ENCODE measurements around the gene BLNK. TPM values are rescaled to one million over a fixed set of nuclear protein-coding genes. Genes with fewer than 3 reads are reported as not detected.

The BLNK gene
- polyA plus RNA-seq, 2 of the 4 experiments (the other 2 are of a cell fraction) = not detected

- DNase-seq (ENCODE audit: low read depth in 1 of 2, low spot score in 1 of 2) = no peak
- no peak for ATAC-seq
- Histone ChIP-seq H3K9me3 (no peaks in the 10 kb centered on the region), H3K4me2 (no peak overlapping the region), H3K27ac (no peak overlapping the region), H3K4me3 (no peak overlapping the region), H3K4me1 (no peaks in the 10 kb centered on the region)
- ChIA-PET CTCF (interaction anchor here (0.9 kb wide), 1 partner anchor 12 kb away, joined by 3 read pairs; no protein-coding TSS in a partner anchor), POLR2A (no interaction called here)
- FAIRE-seq = no peak
- TF ChIP-seq ZFP36 (IDR thresholded peaks at IDR 0.05; ENCODE audit: borderline replicate concordance, partially characterized antibody) (no peak), CEBPB (IDR thresholded peaks at IDR 0.05) (no peak), BHLHE40 (IDR thresholded peaks at IDR 0.05; ENCODE audit: low read depth, low read length) (no peak), CHD2 (IDR thresholded peaks at IDR 0.05; ENCODE audit: low read length, partially characterized antibody) (no peak)
- WGBS (ENCODE audit: missing lambda C conversion rate) = 20% methylated on average over 5 of the region's 5 CpGs
Observed at GRCh38 chr10:96216775-96217174, 54.6 kb downstream of the BLNK start.

- Histone ChIP-seq H3K4me3 (no peak overlapping the region), H3K27ac (no peak overlapping the region), H3K4me1 (no peaks in the 10 kb centered on the region), H3K4me2 (no peak overlapping the region), H3K9me3 (no peaks in the 10 kb centered on the region)
- WGBS (ENCODE audit: missing lambda C conversion rate) = 78% methylated on average over 1 of the region's 1 CpG
- FAIRE-seq = no peak
- ChIA-PET CTCF (interaction anchor here (0.5 to 2.4 kb wide), 3 partner anchors 15 to 34 kb away, joined by 3 to 18 read pairs (median 3); no protein-coding TSS in a partner anchor), POLR2A (no interaction called here)
- no peak for ATAC-seq
- no peak for DNase-seq (ENCODE audit: low read depth in 1 of 2, low spot score in 1 of 2)
- TF ChIP-seq CBX8 (IDR thresholded peaks at IDR 0.05) (no peak), HOXA7 (CRISPR knock-in tag; IDR thresholded peaks at IDR 0.05) (no peak), HOXB13 (CRISPR knock-in tag; IDR thresholded peaks at IDR 0.05; ENCODE audit: low read depth) (no peak), REST (IDR thresholded peaks at IDR 0.05) (no peak), MAZ (IDR thresholded peaks at IDR 0.05; ENCODE audit: borderline replicate concordance, low read depth, low read length) (no peak), CBX2 (IDR thresholded peaks at IDR 0.05; ENCODE audit: borderline replicate concordance, low read depth) (no peak), KDM1A (IDR thresholded peaks at IDR 0.05; ENCODE audit: low read depth) (no peak)
Observed at GRCh38 chr10:96212911-96213310, 58.5 kb downstream of the BLNK start.

GRCh38 chr10:96211764-96212163, 59.6 kb downstream of the BLNK start:
- ChIA-PET POLR2A (no interaction called here), CTCF (no interaction called here)
- no peak overlapping the region for H3K4me3 ChIP-seq
- TF ChIP-seq KDM1A (IDR thresholded peaks at IDR 0.05; ENCODE audit: low read depth) (no peak), ATOH8 (CRISPR knock-in tag; IDR thresholded peaks at IDR 0.05; ENCODE audit: low read depth) (no peak)
- H3K27ac ChIP-seq = no peak overlapping the region
- no peaks in the 10 kb centered on the region for H3K9me3 ChIP-seq
- H3K4me2 ChIP-seq = no peak overlapping the region
- no peak for DNase-seq (ENCODE audit: low read depth in 1 of 2, low spot score in 1 of 2)
- FAIRE-seq = no peak
- ATAC-seq = no peak
- H3K4me1 ChIP-seq = no peaks in the 10 kb centered on the region

- no peaks in the 10 kb centered on the region for H3K4me1 ChIP-seq
- POLR2A ChIA-PET = no interaction called here
- WGBS (ENCODE audit: missing lambda C conversion rate) = 40% methylated on average over 5 of the region's 5 CpGs
- ATAC-seq (no peak), DNase-seq (ENCODE audit: low read depth in 1 of 2, low spot score in 1 of 2) (no peak), FAIRE-seq (no peak)
- H3K9me3 ChIP-seq = no peaks in the 10 kb centered on the region
- H3K4me3 ChIP-seq = no peak overlapping the region
- H3K4me2 ChIP-seq = no peak overlapping the region
- TF ChIP-seq USF2 (IDR thresholded peaks at IDR 0.05) (no peak), FOSB (CRISPR knock-in tag; IDR thresholded peaks at IDR 0.05) (no peak), BHLHE40 (IDR thresholded peaks at IDR 0.05; ENCODE audit: low read depth, low read length) (no peak), ZC3H11A (IDR thresholded peaks at IDR 0.05) (no peak), ESRRA (IDR thresholded peaks at IDR 0.05; ENCODE audit: borderline replicate concordance, low read length) (no peak), GATA3 (IDR thresholded peaks at IDR 0.05; ENCODE audit: borderline replicate concordance) (no peak), HES2 (IDR thresholded peaks at IDR 0.05) (no peak), SREBF2 (IDR thresholded peaks at IDR 0.05) (no peak)
- no peak overlapping the region for H3K27ac ChIP-seq
- CTCF ChIA-PET = interaction anchor here (2.1 kb wide), 1 partner anchor 21 kb away, joined by 9 read pairs; no protein-coding TSS in a partner anchor
Observed at GRCh38 chr10:96208946-96209345, 62.4 kb downstream of the BLNK start.
